ENCODE measurements around the gene P3H1.

The P3H1 gene

GRCh38 chr1:42769811-42770210 lies 3.0 kb upstream of the P3H1 start:
- no peak overlapping the region for H3K4me3 ChIP-seq (replicated peaks; ENCODE audit: low read depth, low read length)
- TF ChIP-seq CTCF (IDR thresholded peaks at IDR 0.05; ENCODE audit: low read length, missing control alignments): no peak

GRCh38 chr1:42768172-42768571 lies 1.3 kb upstream of the P3H1 start:
- no peak for TF ChIP-seq CTCF (IDR thresholded peaks at IDR 0.05; ENCODE audit: low read length, missing control alignments)
- peak overlapping the region; percentile 94 for H3K4me3 ChIP-seq (replicated peaks; ENCODE audit: low read depth, low read length)
- no peak for DNase-seq (ENCODE audit: low read depth)

More at GRCh38 chr1:42769811-42770210, 3.0 kb upstream of the P3H1 start:
- DNase-seq (ENCODE audit: low read depth): no peak

- H3K4me3 ChIP-seq (replicated peaks; ENCODE audit: low read depth, low read length): peak overlapping the region; percentile 94
- TF ChIP-seq CTCF (IDR thresholded peaks at IDR 0.05; ENCODE audit: low read length, missing control alignments): no peak
- no peak for DNase-seq (ENCODE audit: low read depth)
These were observed 727 bp upstream of the P3H1 start for GRCh38 chr1:42767510-42768000.

- DNase-seq (ENCODE audit: low read depth): peak; percentile 80
- H3K4me3 ChIP-seq (replicated peaks; ENCODE audit: low read depth, low read length): peak overlapping the region; percentile 94
- TF ChIP-seq CTCF (IDR thresholded peaks at IDR 0.05; ENCODE audit: low read length, missing control alignments): peak; percentile 60
These were observed 742 bp downstream of the P3H1 start for GRCh38 chr1:42765832-42766740.

- H3K4me3 ChIP-seq (replicated peaks; ENCODE audit: low read depth, low read length): peak overlapping the region; percentile 94
- DNase-seq (ENCODE audit: low read depth): peak; percentile 26
- TF ChIP-seq CTCF (IDR thresholded peaks at IDR 0.05; ENCODE audit: low read length, missing control alignments): no peak
These were observed 1.6 kb downstream of the P3H1 start for GRCh38 chr1:42765269-42765668.

GRCh38 chr1:42762269-42762668 lies 4.6 kb downstream of the P3H1 start:
- no peak for DNase-seq (ENCODE audit: low read depth)

More at GRCh38 chr1:42762269-42762668, 4.6 kb downstream of the P3H1 start:
- H3K4me3 ChIP-seq (replicated peaks; ENCODE audit: low read depth, low read length): no peak overlapping the region
- no peak for TF ChIP-seq CTCF (IDR thresholded peaks at IDR 0.05; ENCODE audit: low read length, missing control alignments)

All from fibroblast of pulmonary artery (primary cell).